ENCODE results near the gene MAGEA2.
"Not testable (repeated sequence)": the region's sequence is repeated elsewhere in the genome, so short reads cannot be mapped to it uniquely, and the experiment has no call there.

DNA sequence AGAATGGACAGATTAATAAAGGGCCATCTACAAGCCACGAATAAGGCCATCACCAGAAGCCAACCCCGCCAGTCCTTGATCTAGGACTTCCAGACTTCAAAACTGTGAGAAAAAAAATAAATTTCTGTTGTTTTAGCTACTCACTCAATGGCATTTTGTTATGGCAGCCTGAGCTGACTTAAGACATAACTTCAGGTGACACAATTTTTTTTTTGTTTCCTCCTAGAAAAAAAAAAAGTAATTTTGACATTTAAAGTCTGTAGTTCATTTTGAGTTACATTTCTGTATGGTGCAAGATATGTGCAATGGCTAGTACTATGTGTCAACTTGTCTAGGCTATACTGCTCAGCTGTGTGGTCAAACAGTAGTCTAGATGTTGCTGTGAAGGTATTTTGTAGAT, 5.3 kb upstream of the MAGEA2 start, which contains the start of gene CSAG3:
- TF ChIP-seq POLR2A (IDR thresholded peaks at IDR 0.05; ENCODE audit: low read length); GATA1 (IDR thresholded peaks at IDR 0.05; ENCODE audit: low read depth, low read length): not testable (repeated sequence)

All from erythroblast (primary cell).